Hepatocyte (in vitro differentiated cells): ENCODE results near the gene CDRT4.

Experiments
- CTCF ChIP-seq: fragments of 200-600 bp; sonication (generic); IDR thresholded peaks from 2 replicates; pipeline ENCODE4 v1.5.1; 2016; ENCODE audit warnings: antibody characterized with exemption, mild to moderate bottlenecking; ENCODE audit not compliant: poor library complexity
- EZH2 ChIP-seq: fragments of 200-600 bp; sonication (generic); IDR thresholded peaks from 2 replicates; pipeline ENCODE4 v1.6.1; 2016; ENCODE audit warnings: antibody characterized with exemption, mild to moderate bottlenecking, borderline replicate concordance
- EZH2phosphoT487 ChIP-seq: fragments of 200-600 bp; sonication (generic); IDR thresholded peaks from one replicate; pipeline ENCODE4 v1.6.1; 2018; ENCODE audit warnings: antibody characterized with exemption, mild to moderate bottlenecking, low read depth, moderate library complexity; ENCODE audit not compliant: unreplicated experiment, severe bottlenecking

DNA sequence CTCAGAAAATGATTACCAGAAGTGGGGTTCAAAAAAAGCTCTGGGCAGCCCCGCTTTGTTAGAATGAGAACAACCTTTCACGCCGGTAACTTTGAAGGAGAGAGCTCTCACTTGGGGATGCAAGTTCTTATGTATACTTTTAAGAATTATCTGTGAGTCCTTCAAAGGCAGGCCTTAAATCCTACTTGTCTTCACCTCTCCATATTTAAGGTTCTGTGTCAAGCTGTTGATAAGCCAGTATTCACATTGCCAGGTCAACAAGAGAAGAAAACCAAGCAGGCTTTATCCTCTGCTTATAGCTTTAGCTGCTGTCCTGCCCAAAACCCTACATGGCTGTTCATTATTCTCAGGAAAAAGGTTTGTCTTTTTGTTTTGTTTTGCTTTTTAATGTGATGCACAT lies 42.9 kb downstream of the CDRT4 start:
- TF ChIP-seq CTCF (no peak), EZH2 (no peak), EZH2phosphoT487 (no peak)
